CD14-positive monocyte (primary cell): ENCODE data around the gene SYNE2. TPM values are rescaled to one million over a fixed set of nuclear protein-coding genes. Genes with fewer than 3 reads are reported as not detected.

ENCODE experiments used
- DNase-seq, 3 donors: peaks; one replicate each; pipeline ENCODE4 v3.0.0-alpha.2; 2011 to 2022
- H2AFZ ChIP-seq: 2 replicates; pipeline ENCODE4 v1.6.0; 2012; ENCODE audit warnings: mild to moderate bottlenecking, low read depth, low read length, inconsistent platforms; ENCODE audit not compliant: insufficient read depth, poor library complexity, severe bottlenecking
- H3K27ac ChIP-seq, 2 donors: 1 replicate in 1 of 2; 2 replicates in 1 of 2; pipeline ENCODE4 v1.5.1; 2012 to 2013; ENCODE audit warnings: low read length in 2 of 2, control low read depth in 1 of 2, inconsistent platforms in 1 of 2, low read depth in 1 of 2, mild to moderate bottlenecking in 1 of 2
- H3K27me3 ChIP-seq, 2 donors: one replicate each; pipeline versions ENCODE4 v1.6.0 to v1.6.1; 2011 to 2013; ENCODE audit warnings: low read length in 2 of 2; ENCODE audit not compliant: control insufficient read depth in 2 of 2, insufficient read depth in 2 of 2
- H3K36me3 ChIP-seq, 2 donors: replicated peaks in 1 of 2; 1 replicate in 1 of 2; 2 replicates in 1 of 2; pipeline versions ENCODE4 v1.5.1 to v1.6.1; 2012 to 2013; ENCODE audit warnings: low read length in 2 of 2, control low read depth in 1 of 2, inconsistent platforms in 1 of 2, mild to moderate bottlenecking in 1 of 2; ENCODE audit not compliant: insufficient read depth in 2 of 2, control insufficient read depth in 1 of 2
- H3K4me1 ChIP-seq, 2 donors: 1 replicate in 1 of 2; 2 replicates in 1 of 2; pipeline versions ENCODE4 v1.5.1 to v1.6.1; 2012 to 2013; ENCODE audit warnings: low read length in 2 of 2, control low read depth in 1 of 2, inconsistent platforms in 1 of 2, mild to moderate bottlenecking in 1 of 2, moderate library complexity in 1 of 2; ENCODE audit not compliant: insufficient read depth in 2 of 2, control insufficient read depth in 1 of 2
- H3K4me2 ChIP-seq: replicated peaks from 2 replicates; pipeline ENCODE3; 2012; ENCODE audit warnings: low read length, moderate library complexity, mild to moderate bottlenecking; ENCODE audit not compliant: poor library complexity, severe bottlenecking; ENCODE audit errors: extremely low read depth
- H3K4me3 ChIP-seq, 3 experiments: fragments of 200-600 bp in 1 of 3; sonication (generic) in 1 of 3; replicated peaks in 1 of 3; 1 replicate in 2 of 3; 2 replicates in 1 of 3; pipeline ENCODE4 v1.5.1; 2011 to 2013; ENCODE audit warnings: low read length in 3 of 3, mild to moderate bottlenecking in 3 of 3, control low read depth in 2 of 3, low read depth in 2 of 3, inconsistent platforms in 1 of 3, moderate library complexity in 1 of 3
- H3K79me2 ChIP-seq: 2 replicates; pipeline ENCODE4 v1.6.0; 2012; ENCODE audit warnings: mild to moderate bottlenecking, control low read depth, inconsistent platforms, low read length, moderate library complexity; ENCODE audit not compliant: insufficient read depth
- H3K9ac ChIP-seq: 2 replicates; pipeline ENCODE4 v1.6.0; 2017; ENCODE audit warnings: low read length, mild to moderate bottlenecking; ENCODE audit not compliant: insufficient read depth, poor library complexity, severe bottlenecking
- H3K9me3 ChIP-seq, 2 donors: replicated peaks in 1 of 2; 1 replicate in 1 of 2; 2 replicates in 1 of 2; pipeline versions ENCODE4 v1.5.1 to v1.6.1; 2012 to 2013; ENCODE audit warnings: low read length in 2 of 2, control low read depth in 1 of 2; ENCODE audit not compliant: control insufficient read depth in 1 of 2, insufficient read depth in 1 of 2
- H4K20me1 ChIP-seq: 2 replicates; pipeline ENCODE4 v1.6.0; 2012; ENCODE audit warnings: mild to moderate bottlenecking, low read length, control low read depth, moderate library complexity; ENCODE audit not compliant: insufficient read depth
- H3K27ac Mint-ChIP-seq, 7 donors: one replicate each; pipeline ENCODE4 v1.8.0; 2020; ENCODE audit warnings: mild to moderate bottlenecking in 7 of 7, mixed read lengths in 7 of 7, moderate library complexity in 6 of 7, inconsistent platforms in 2 of 7
- H3K27me3 Mint-ChIP-seq, 3 donors: one replicate each; pipeline ENCODE4 v1.8.0; 2021 to 2022; ENCODE audit warnings: low read depth in 3 of 3, mild to moderate bottlenecking in 3 of 3, mixed read lengths in 3 of 3, moderate library complexity in 3 of 3, inconsistent platforms in 1 of 3
- H3K36me3 Mint-ChIP-seq, 2 donors: one replicate each; pipeline ENCODE4 v1.8.0; 2020; ENCODE audit warnings: mixed read lengths in 2 of 2, inconsistent platforms in 1 of 2, mild to moderate bottlenecking in 1 of 2
- H3K4me1 Mint-ChIP-seq: one replicate; pipeline ENCODE4 v1.8.0; 2020; ENCODE audit warnings: mild to moderate bottlenecking, mixed read lengths
- H3K4me3 Mint-ChIP-seq, 2 donors: one replicate each; pipeline ENCODE4 v1.8.0; 2020; ENCODE audit warnings: mild to moderate bottlenecking in 2 of 2, mixed read lengths in 2 of 2, moderate library complexity in 1 of 2
- H3K9me3 Mint-ChIP-seq, 7 donors: one replicate each; pipeline ENCODE4 v1.8.0; 2020 to 2022; ENCODE audit warnings: mixed read lengths in 7 of 7, mild to moderate bottlenecking in 6 of 7, moderate library complexity in 6 of 7, inconsistent platforms in 2 of 7
- CTCF ChIP-seq: fragments of 200-600 bp; IDR thresholded peaks from one replicate; pipeline ENCODE4 v1.8.0; 2022; ENCODE audit warnings: antibody characterized with exemption, mild to moderate bottlenecking
- WGBS: methylation state at CpG from one replicate; pipeline ENCODE4 v1.1.5; 2013; ENCODE audit warnings: missing lambda C conversion rate; ENCODE audit not compliant: insufficient coverage; 5-methylcytosine and 5-hydroxymethylcytosine counted together
- intact Hi-C, 2 donors: fragments of 100-400 bp; cut with micrococcal nuclease; formaldehyde crosslinking; loops; one replicate each; pipeline versions ENCODE4 v1.15.0 to v1.15.1; 2023
- polyA plus RNA-seq, 3 donors: library from polyadenylated mRNA; depleted of rRNA in 1 of 3; unstranded in 2 of 3; stranded (reverse) in 1 of 3; fragments of 300-500 nt in 2 of 3; fragments of >200 nt in 1 of 3; fragmentation: Illumina TruSeq in 2 of 3; gene quantifications; 1 replicate in 2 of 3; 2 replicates in 1 of 3; pipeline ENCODE4 v1.2.3, GENCODE V29; 2012 to 2021

SYNE2 gene
- polyA plus RNA-seq, 3 donors = 0.06 to 0.46 (median 0.44) TPM

DNA sequence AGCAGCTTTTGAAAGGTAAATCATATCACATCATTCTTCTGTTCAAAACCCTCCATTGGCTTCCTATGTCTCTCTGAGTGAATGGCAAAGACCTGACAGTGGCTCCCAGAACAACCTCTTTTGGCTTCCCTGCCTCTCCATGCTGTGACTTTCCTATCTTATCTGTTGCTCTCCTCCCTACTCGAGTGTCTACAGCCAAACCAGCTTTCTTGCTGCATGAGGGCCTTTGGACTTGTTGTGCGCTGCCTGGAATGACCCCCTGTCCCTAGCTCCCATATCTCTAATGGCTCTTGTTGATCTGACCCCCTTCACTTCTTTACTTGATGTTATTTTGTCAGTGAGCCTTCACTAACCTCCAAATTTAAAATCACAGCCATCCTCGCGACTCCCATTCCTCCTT, 2.5 kb downstream of the SYNE2 start:
- H3K36me3 Mint-ChIP-seq = peaks cover 0 to 2% of the 10 kb centered on the region in 2 donors
- Histone ChIP-seq H3K4me1 (peaks cover 5 to 15% of the 10 kb centered on the region in 2 donors), H3K4me3 (no peak overlapping the region), H3K27ac (no peak overlapping the region), H3K4me2 (no peak overlapping the region), H3K9me3 (peaks cover 0 to 12% of the 10 kb centered on the region in 2 donors), H3K36me3 (no peaks in the 10 kb centered on the region), H3K79me2 (no peaks in the 10 kb centered on the region), H3K27me3 (peaks cover 69 to 72% of the 10 kb centered on the region in 2 donors), H2AFZ (no peak overlapping the region), H3K9ac (no peak overlapping the region), H4K20me1 (no peaks in the 10 kb centered on the region)
- H3K4me1 Mint-ChIP-seq = peaks cover 12% of the 10 kb centered on the region
- H3K4me3 Mint-ChIP-seq = peak overlapping the region in 1 of 2 donors; percentile 71
- no peak overlapping the region for H3K27ac Mint-ChIP-seq
- intact Hi-C loops = no loop called here
- TF ChIP-seq CTCF = no peak
- H3K27me3 Mint-ChIP-seq = peaks cover 72 to 84% (median 74%) of the 10 kb centered on the region in 3 donors
- 100% methylated on average over 1 of the region's 4 CpGs for WGBS
- H3K9me3 Mint-ChIP-seq = peaks cover 2 to 15% (median 6%) of the 10 kb centered on the region in 7 donors
- DNase-seq = no peak

DNA sequence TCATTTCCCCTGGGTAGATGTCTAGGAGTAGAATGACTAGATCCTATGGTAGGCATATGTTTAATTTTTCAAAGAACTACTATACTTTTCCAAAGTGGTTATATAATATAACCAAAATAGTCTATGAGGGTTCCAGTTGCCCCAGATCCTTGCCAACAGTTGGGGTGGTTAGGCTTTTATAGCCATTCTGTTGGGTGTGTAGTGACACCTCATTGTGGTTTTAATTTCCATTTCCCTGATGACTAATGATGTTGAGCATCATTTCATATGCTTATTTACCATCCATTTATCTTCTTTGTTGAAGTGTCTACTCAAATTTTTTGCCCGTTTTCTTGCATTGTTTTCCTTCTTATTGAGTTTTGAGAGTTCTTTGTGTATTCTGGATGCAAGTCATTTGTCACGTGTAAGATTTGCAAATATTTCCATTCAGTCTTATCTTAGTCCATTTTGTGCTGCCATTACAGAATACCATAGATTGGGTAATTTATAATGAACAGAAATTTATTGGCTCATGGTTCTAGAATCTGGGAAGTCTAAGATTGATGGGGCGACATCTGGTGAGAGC, 4.7 kb downstream of the SYNE2 start:
- Histone ChIP-seq H3K9me3 (peaks cover 0 to 6% of the 10 kb centered on the region in 2 donors), H2AFZ (no peak overlapping the region), H3K27me3 (peaks cover 50 to 53% of the 10 kb centered on the region in 2 donors), H3K9ac (no peak overlapping the region), H3K27ac (no peak overlapping the region), H3K4me1 (peaks cover 5 to 14% of the 10 kb centered on the region in 2 donors), H3K36me3 (no peaks in the 10 kb centered on the region), H4K20me1 (no peaks in the 10 kb centered on the region), H3K79me2 (no peaks in the 10 kb centered on the region), H3K4me3 (no peak overlapping the region), H3K4me2 (no peak overlapping the region)
- Mint-ChIP-seq H3K27me3 (peaks cover 52 to 69% (median 67%) of the 10 kb centered on the region in 3 donors), H3K4me3 (peak overlapping the region in 1 of 2 donors; percentile 75), H3K9me3 (peaks cover 2 to 7% (median 2%) of the 10 kb centered on the region in 7 donors), H3K36me3 (peaks cover 0 to 2% of the 10 kb centered on the region in 2 donors), H3K4me1 (peaks cover 9% of the 10 kb centered on the region), H3K27ac (no peak overlapping the region)
- DNase-seq = no peak
- intact Hi-C loops = no loop called here
- TF ChIP-seq CTCF = no peak
- WGBS = 100% methylated on average over 1 of the region's 3 CpGs
